HG02870 (cell line): ENCODE measurements around the gene DIS3L2.
"Not testable (repeated sequence)": the region's sequence is repeated elsewhere in the genome, so short reads cannot be mapped to it uniquely, and the experiment has no call there.

Source experiments
- ATAC-seq: cut with Tn5 transposase; IDR thresholded peaks from one replicate; pipeline ENCODE4 v1.9.1; 2021; ENCODE audit warnings: mild to moderate bottlenecking, moderate library complexity; ENCODE audit not compliant: unreplicated experiment

The DIS3L2 gene

DNA sequence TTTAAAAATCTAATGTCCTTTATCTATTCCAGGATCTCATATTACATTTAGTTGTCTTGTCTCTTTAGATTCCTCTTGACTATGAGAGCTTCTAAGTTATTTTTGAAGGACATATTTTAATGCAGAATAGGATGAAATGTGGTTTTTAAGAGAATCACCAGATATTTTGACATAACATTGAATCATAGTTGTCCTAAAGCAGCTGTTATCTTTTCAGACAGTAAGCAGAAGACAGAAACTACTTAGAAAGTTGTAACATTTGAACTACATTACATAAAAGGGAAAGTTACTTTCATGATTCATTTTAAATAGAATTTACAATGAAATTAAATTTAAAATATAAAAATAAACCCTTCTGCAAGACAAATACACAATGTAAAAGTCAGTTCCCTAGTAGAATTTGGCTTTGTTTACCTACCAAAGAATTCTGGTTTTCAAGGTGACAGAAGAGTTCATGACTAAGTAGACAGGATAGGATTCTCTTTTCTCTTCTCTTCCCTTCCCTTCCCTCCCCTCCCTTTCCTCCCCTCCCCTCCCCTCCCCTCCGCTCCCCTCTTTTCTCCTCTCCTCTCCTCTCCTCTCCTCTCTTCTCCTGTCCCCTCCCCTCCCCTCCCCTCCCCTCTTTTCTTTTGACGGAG lies 186.0 kb downstream of the DIS3L2 start:
- ATAC-seq, result no peak

DNA sequence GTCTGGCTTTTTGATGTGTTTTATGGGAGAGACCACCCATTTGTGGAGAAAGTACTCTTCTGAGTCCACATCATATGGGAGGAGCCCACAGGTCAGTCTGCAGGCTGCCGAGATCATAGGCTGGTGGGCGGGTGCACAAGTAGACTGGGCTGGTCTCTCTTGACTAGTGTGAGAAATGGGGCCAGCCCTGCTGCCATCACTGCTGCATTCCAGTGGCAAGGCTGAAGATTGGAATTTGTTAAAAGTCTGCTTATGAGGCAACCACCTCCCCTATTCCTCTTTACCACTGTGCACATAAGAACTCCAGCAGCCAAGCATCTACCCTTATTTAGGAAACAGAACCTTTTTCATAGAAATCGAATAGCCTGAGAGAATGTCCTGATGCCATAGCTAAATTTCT lies 200.7 kb downstream of the DIS3L2 start:
- no peak for ATAC-seq

DNA sequence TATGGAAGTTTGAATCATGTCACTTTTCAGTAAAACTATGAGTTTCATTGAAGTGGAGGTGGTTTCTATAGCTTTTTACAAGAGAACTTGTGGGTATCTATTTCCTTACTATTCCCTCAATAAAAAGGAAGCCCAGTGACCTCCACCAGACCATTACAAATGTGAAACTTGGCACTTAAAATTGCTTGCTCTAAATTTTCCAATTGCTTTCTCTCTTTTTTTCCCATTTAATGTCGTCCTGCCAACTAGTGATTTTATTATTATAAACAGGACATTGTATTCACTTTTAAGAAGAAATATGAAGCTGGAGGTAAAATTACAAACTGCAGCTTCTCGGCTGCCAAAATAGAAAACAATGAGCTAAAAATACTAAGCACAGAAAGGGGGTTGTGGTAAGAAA lies 208.9 kb downstream of the DIS3L2 start:
- ATAC-seq, result no peak

DNA sequence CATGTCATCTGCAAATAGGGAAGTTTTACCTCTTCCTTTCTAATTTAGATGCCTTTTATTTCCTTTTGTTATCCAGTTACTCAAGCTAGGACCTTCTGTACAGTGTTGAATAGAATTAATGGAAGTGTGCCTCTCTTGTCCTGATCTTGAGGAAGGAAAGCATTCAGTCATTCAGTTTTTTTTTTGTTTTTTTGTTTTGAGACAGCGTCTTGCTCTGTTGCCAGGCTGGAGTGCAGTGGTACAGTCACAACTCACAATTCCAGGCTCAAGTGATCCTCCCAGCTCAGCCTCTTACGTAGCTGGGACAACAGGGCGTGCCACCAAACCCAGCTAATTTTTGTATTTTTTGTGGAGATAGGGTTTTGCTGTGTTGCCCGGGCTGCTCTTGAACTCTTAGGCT lies 213.1 kb downstream of the DIS3L2 start:
- no peak for ATAC-seq

DNA sequence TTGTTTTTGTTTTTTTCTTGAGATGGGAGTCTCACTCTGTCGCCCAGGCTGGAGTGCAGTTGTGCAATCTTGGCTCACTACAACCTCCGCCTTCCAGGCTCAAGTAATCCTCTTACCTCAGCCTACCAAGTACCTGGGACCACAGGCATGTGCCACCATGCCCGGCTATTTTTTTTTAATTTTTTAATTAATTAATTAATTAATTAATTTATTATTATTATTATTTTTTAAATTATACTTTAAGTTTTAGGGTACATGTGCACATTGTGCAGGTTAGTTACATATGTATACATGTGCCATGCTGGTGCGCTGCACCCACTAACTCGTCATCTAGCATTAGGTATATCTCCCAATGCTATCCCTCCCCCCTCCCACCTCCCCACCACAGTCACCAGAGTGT lies 215.1 kb downstream of the DIS3L2 start:
- ATAC-seq, result not testable (repeated sequence)

DNA sequence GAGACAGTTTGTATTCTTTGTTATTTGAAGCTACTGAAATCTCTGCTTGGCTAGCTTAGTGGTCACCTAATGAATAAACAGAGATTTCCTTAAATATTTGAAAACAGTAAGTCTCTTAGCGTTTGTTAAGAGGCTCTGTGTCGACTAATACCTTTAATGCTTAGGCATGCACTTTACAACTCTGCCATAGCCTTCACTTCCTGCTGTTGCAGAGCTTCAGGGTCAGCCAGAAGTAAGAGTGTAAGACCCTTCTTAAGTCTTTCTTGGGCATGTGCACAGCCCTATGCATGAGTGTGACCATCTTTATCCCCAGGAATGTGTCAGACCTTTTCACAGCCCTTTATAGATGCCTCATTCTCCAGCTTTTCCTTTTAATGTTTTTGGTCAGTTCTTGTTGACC lies 221.8 kb downstream of the DIS3L2 start:
- no peak for ATAC-seq

DNA sequence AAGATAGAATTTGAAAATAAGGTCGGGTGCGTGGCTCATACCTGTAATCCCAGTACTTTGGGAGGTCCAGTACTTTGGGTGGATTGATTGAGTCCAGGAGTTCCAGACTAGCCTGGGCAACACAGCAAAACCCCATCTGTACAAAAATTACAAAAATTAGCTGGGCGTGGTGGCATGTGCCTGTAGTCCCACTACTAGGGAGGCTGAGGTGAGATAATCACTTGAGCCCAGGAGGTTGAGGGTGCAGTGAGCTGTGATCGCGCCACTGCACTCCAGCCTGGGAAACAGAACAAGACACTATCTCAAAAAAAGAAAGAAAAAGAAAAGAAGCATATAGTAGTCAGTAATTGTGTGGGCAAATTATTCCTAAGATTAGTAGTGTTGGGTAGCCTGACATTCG lies 222.8 kb downstream of the DIS3L2 start:
- ATAC-seq, result no peak

DNA sequence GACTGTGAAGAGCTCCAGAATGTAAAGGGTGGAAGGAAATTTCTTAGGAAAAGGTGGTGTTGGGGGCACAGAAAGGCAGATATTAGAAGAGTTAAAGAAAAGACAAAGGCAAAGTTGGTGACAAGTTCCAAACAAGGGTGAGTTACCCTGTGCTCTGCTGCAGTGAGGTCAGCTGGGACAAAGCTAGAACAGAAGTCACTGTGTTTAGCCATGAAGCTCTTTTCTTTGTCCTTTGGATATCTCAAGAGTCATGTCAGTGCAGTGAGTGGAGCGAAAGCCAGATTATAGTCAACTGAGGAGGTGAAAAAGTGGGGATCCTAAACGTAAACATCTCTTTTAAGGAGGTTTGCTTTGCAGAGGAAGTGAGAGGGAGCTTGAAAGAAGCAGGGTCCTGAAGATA lies 229.3 kb downstream of the DIS3L2 start:
- ATAC-seq, result no peak

DNA sequence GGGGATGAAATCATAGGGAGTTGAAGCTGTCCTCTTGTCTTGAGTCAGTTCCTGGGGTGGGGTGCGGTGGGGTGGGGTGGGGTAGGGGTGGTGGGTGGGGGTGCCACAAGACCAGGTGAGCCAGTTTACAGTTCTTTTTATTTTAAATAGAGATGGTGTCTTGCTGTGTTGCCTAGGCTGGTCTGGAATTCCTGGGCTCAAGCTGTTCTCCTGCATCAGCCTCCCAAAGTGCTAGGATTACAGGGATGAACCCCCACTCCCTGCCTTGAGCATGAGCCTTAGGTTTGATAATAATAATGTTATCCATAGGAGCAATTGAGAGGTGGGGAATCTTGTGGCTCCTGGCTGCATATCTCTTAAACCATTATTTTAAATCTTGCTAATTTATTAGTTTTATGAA lies 234.0 kb downstream of the DIS3L2 start:
- no peak for ATAC-seq

DNA sequence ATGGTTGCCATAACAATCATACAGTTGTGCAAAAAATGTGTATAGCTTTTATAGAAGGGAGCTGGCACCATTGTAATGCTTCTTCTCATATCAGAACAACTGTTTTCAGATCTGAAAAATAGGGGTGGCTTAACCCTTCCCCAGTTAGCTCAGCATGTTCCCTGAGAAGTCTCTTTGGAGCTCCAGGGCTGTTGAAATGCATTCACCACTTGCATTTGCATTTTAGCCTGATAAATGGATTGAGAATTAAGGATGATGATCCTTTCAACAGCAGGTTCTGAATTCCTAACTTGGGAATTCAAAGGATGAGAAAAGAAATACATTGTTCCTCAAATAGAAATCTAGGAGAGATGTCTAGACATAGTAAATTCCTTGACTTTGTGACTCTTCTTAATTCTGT lies 235.3 kb downstream of the DIS3L2 start:
- ATAC-seq, result no peak

DNA sequence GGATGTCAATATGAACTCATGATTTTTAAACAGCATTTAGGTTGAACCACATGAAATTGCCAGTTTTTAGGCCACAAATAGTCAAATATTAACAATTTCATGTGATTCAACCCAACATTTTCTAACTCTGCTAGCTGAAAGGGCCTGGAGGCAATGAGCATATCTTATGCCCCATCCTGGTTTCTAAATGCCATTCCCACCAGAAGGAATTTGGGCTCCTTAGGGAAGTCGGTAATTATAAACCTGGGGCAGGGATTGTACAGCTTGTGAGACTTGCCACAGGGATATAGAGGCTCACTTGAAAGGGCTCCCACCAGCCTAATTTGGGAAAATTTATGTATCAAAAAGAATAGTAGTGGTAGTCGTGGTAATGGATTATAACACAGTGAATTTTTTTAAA lies 238.7 kb downstream of the DIS3L2 start:
- no peak for ATAC-seq

DNA sequence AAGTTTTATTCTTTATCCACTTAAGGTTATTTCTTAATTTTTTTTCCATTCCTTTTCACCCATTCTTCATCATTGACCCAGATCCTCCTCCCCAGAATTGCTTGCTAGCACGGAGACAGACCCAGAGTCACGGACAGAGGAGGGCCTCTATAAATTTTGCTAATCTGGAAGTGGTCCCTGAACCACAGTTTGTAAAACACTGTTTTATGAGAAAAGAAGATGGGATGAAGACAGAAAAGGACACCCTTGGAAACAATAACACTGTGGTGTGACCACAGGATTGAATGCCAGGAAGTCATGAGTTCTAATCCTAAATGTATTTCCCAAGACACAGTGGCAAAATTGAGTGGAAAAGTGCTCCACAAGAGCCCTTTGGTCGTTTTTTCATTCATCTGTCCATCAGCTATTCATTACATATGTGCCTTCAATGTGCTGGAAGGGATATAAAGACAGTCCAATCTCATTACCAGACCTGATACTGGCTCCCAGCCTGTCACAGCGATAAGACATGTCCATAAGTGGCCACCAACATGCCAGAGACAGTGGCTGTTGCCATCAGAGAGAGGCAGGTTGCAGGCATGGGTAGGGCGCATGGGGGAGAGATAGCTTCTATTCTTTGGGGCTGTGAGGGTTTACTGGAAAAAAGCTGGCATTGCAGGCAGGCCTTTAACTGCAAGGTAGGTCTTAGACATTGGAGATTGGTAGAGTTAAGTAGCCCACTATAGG lies 241.8 kb downstream of the DIS3L2 start:
- ATAC-seq, result no peak

DNA sequence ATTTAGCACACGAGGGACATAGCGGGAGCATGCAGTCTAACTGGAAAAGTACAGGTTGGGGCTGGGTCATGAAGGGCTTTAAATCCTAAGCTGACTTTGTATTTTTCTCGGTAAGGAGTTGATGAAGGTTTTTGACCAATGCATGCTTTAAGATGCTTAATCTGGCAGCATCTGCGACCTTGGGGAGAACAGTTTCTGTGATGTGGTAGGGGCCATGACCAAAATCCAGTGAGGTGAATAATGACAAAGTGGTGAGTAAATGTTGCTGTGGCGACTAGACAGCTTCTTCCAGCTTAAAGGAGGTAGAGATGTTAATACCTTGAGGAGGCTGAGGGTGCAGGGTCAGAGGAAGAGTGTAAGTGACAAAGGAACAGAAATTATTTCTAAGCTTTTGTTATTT lies 242.4 kb downstream of the DIS3L2 start:
- ATAC-seq, result no peak

DNA sequence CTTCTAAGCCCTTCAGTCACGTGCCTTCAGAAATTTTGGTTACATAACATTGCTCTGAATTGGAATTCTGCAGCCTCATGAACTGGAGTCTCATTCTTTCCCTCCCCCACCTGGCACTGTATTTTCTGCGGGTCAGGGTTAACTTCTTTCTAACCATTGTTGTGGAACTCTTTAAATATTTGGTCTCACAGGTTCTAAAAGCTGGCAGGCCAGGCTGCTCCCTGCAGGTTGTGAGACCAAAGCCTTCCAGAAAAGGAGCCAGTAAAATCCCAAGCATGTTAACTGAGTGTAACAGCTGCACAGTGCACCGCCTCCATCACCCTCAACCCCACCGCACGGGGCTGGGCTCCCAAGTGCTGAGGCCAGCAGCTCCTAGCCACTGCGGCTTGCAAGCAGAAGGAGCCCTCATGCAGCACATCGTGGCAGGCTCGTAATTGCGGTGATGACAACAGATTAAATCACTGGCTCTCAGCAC lies 243.0 kb downstream of the DIS3L2 start:
- no peak for ATAC-seq

DNA sequence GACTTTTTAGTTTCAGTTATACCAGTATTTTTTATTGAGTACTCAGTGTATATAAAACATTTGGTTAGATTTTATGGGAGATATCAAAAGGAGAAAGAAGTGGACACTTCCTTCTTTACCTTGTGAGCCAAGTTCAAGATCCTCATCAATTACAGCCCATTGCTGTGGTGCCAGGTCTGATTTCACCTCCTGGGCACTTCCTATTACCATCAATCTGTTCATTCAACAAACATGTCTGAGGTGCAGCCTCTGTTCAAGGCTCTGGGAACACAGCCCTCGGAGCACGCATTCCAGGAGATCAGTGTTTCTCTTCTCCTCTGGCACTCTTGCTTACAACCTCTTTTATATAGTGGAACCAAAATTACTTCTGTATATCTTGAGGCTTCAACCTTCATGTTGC lies 245.7 kb downstream of the DIS3L2 start:
- no peak for ATAC-seq

DNA sequence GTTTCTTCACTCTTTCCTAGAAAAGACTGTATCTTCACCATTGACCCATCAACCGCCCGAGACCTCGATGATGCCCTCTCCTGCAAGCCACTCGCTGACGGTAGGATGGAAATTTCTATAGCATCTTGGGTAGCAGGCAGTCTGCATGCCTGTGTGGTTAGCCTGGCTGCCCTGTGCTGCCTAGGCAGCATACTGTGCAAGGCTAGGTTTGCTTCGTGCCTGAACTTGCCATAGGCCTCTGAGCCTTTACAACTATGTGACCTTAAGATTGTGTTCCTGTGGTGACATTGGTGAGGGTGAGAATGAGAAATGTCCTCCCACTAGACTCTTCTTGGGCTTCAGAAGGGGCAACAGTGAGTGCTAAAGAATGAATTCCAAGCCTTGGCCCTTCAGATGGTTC lies 248.8 kb downstream of the DIS3L2 start:
- ATAC-seq, result no peak

DNA sequence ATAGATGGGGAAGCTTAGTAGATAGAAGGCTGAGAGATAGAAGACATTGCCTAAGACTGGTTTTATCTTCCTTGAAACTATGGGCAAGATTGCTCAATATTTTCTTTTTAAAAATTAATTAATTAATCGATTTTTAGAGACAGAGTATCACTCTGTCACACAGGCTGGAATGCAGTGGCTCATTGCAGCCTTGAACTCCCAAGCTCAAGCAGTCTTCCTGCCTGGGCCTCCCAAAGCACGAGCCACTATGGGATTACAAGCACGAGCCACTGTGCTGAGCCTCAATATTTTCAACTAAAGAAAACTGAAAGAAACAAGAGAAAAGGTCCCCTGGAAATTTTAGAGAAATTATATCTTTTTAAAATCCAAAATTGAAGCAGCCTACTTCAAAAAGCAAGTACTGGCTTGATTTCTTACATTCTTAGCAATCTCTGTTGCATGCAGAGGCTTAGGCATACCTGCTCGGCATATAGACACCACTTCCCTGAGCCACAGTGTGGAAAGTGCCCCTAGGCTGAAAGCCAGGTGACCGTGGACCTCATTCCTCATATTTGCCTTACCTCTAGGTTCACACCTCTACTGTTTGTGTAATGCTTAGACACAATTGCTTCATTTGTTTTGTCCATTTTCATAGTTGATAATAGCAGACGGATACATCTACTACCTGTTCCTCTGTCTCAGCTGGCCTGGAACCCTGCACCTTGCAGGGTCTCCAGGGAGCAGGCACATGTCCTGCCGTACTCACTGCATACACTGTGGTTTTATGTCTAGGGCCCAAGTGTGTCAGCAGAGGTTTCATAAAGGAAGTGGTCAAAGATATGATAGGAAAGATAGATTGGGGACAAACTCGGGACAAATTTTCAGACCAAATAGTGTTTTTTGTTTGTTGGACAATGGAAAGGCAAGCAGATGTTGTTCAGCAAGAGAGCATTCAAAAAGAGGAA lies 250.5 kb downstream of the DIS3L2 start:
- ATAC-seq, result no peak

DNA sequence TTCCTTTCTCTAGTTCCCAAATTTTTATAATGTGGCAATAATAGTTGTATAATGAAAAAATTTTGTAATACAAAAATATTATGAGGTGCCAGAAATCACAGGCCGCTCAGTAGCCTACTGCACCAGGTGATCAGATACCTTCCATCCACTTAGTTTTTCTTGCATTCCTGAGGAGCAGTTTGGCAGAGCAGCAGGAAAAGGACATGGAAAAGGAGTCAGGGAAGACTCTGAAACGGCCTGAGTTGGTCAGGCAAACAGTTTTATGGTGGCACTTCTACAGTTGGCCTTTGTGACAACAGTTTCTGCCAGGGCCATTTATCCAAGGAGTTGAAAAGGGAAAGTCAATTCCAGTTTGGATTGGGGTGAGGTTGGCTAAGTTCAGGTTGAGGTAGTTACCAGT lies 251.7 kb downstream of the DIS3L2 start:
- ATAC-seq, result no peak

DNA sequence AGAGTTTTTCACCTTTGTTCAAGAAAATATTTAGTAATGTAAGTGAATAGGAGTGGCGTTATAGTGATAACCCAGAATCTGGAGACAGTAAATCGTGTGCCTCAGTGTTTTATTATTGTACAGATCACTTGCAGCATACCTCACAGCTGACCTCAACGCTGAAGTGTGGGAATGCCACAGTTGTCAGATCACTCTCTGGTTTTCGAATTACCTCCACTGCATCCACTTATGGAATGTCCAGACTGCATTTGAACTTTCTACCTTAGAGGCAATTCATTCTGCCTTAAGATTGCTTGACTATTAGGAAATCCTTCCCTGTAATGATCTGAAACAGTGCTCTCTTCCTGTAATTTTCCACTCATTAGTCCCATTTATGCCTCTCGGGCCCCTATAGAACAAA lies 252.5 kb downstream of the DIS3L2 start:
- ATAC-seq, result no peak

DNA sequence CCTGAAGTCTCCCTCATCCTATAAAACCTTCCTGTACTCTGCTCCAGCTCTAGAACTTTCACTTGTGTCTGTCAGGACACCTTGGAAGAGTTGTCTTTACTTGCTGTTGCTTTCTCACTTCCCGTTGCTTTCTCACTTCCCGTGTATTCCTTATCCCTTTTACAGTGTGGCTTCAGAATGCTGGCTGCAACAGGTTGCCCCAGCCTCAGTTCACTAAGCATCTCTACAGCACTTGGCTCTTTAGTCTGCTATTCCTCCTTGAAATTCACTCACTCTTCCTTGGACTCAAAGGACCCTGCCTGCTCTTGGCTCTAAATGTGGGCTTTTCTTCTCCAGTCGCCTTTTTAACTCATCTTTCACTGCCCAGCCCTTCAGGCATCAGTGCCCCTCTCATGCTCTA lies 254.5 kb downstream of the DIS3L2 start:
- no peak for ATAC-seq

DNA sequence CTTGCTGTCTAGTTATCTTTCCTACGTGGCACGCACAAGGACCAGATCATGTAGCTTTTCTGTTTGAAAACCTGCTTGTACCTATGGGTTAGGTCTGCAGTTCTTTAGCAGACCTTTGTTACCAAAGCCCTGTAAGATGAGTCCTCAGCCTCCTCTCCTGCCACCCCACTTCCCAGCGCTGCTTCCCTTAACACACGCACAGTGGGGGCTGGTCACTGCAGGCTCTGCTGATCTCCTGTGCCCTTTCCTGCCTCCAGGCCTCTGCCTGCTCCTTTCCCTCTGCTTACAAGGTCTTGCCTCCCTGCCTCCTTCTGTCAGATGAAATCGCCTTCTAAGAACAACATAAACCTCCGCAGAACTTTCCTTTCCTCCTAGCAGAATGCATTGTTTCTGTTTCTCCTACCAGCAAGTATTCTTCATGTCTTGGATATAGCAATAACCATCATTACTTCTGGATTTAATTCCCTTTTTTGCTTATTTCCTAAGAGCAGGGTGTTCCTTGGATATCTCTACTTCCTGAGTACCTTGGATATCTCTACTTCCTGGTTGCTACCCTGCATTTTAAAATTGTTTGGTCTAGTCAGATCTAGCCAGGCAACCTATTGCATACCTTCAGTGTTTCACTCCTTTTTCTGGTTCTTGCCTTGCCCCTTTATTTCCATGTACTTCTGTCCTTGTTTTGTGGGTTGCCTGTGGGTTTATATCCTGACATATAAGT lies 257.4 kb downstream of the DIS3L2 start:
- no peak for ATAC-seq
